Testis (tissue), 3 donors: Measurements from ENCODE around the gene VPS13C. TPM values are rescaled to one million over a fixed set of nuclear protein-coding genes. Genes with fewer than 3 reads are reported as not detected.

ENCODE experiments used
- DNase-seq: peaks from one replicate; pipeline ENCODE4 v3.0.0-alpha.2; 2019
- H3K27ac ChIP-seq, 2 donors: fragments of 200-600 bp; sonication (generic); one replicate each; pipeline ENCODE4 v1.5.1; 2019
- H3K27me3 ChIP-seq: fragments of 200-600 bp; sonication (generic); one replicate; pipeline ENCODE4 v1.5.1; 2019
- H3K36me3 ChIP-seq: fragments of 200-600 bp; sonication (generic); one replicate; pipeline ENCODE4 v1.5.1; 2017; ENCODE audit warnings: low read depth; ENCODE audit errors: missing control alignments
- H3K4me1 ChIP-seq: fragments of 200-600 bp; sonication (generic); one replicate; pipeline ENCODE4 v1.5.1; 2019
- H3K4me3 ChIP-seq, 2 donors: fragments of 200-600 bp; sonication (generic); one replicate each; pipeline ENCODE4 v1.5.1; 2017 to 2019
- H3K9me3 ChIP-seq: fragments of 200-600 bp; sonication (generic); one replicate; pipeline ENCODE4 v1.5.1; 2017
- POLR2A ChIP-seq: fragments of 450-650 bp; IDR thresholded peaks from one replicate; pipeline ENCODE4 v1.6.1; 2017; ENCODE audit warnings: antibody characterized with exemption, mild to moderate bottlenecking, moderate library complexity
- WGBS, 2 donors: methylation state at CpG; one replicate each; pipeline ENCODE4 v1.1.5; 2018; 5-methylcytosine and 5-hydroxymethylcytosine counted together
- intact Hi-C: fragments of 100-400 bp; cut with DNase I; formaldehyde crosslinking; loops from one replicate; pipeline ENCODE4 v1.15.1; 2023; ENCODE audit warnings: low total_unique reads
- polyA plus RNA-seq: library from polyadenylated mRNA; stranded (reverse); fragments of 350-450 nt; fragmentation: Illumina TruSeq; extraction: RNeasy Lipid Tissue Mini Kit (QIAGEN cat#74804); gene quantifications from one replicate; pipeline ENCODE4 v1.2.3, GENCODE V29; 2014; ENCODE audit warnings: low read depth, low replicate concordance; ENCODE audit not compliant: insufficient read depth
- total RNA-seq, 2 donors: library from RNA; depleted of rRNA; stranded (reverse); fragments of >200 nt; gene quantifications; one replicate each; pipeline ENCODE4 v1.2.3, GENCODE V29; 2016
- TF ChIP-seq, protein P1 (sequence below), 3 experiments: fragments of 450-650 bp in 2 of 3; fragments of 200-600 bp in 1 of 3; sonication (generic) in 1 of 3; IDR thresholded peaks; one replicate each; pipeline ENCODE4 v1.5.1; 2016 to 2019; ENCODE audit warnings: antibody characterized with exemption in 3 of 3, mild to moderate bottlenecking in 2 of 3, moderate library complexity in 1 of 3

Gene VPS13C
- total and polyA plus RNA-seq, 3 donors from 2014 or later: 21.3 to 89.1 (median 86.1) TPM

GRCh38 chr15:62083194-62084154 is 23.2 kb upstream of the VPS13C start:
- intact Hi-C loops: no loop called here
- WGBS, 2 donors: 78 to 80% methylated on average over 9 of the region's 9 CpGs
- TF ChIP-seq, protein P1, sequence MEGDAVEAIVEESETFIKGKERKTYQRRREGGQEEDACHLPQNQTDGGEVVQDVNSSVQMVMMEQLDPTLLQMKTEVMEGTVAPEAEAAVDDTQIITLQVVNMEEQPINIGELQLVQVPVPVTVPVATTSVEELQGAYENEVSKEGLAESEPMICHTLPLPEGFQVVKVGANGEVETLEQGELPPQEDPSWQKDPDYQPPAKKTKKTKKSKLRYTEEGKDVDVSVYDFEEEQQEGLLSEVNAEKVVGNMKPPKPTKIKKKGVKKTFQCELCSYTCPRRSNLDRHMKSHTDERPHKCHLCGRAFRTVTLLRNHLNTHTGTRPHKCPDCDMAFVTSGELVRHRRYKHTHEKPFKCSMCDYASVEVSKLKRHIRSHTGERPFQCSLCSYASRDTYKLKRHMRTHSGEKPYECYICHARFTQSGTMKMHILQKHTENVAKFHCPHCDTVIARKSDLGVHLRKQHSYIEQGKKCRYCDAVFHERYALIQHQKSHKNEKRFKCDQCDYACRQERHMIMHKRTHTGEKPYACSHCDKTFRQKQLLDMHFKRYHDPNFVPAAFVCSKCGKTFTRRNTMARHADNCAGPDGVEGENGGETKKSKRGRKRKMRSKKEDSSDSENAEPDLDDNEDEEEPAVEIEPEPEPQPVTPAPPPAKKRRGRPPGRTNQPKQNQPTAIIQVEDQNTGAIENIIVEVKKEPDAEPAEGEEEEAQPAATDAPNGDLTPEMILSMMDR (IDR thresholded peaks at IDR 0.05): no peak
- TF ChIP-seq POLR2A: no peak

GRCh38 chr15:62079594-62079993 is 19.3 kb upstream of the VPS13C start:
- TF ChIP-seq, protein P1 (IDR thresholded peaks at IDR 0.05): no peak
- no peak for TF ChIP-seq POLR2A
- Histone ChIP-seq H3K4me3 (no peak overlapping the region), H3K27ac (no peak overlapping the region), H3K9me3 (no peaks in the 10 kb centered on the region), H3K36me3 (no peaks in the 10 kb centered on the region), H3K27me3 (no peaks in the 10 kb centered on the region), H3K4me1 (no peaks in the 10 kb centered on the region)
- DNase-seq: no peak
- intact Hi-C loops: no loop called here
- WGBS, 2 donors: 78 to 90% methylated on average over 4 of the region's 4 CpGs

More at GRCh38 chr15:62083194-62084154, 23.2 kb upstream of the VPS13C start:
- Histone ChIP-seq H3K27ac (no peak overlapping the region), H3K27me3 (no peaks in the 10 kb centered on the region), H3K36me3 (no peaks in the 10 kb centered on the region), H3K4me1 (no peaks in the 10 kb centered on the region), H3K4me3 (no peak overlapping the region), H3K9me3 (no peaks in the 10 kb centered on the region)
- no peak for DNase-seq

DNA sequence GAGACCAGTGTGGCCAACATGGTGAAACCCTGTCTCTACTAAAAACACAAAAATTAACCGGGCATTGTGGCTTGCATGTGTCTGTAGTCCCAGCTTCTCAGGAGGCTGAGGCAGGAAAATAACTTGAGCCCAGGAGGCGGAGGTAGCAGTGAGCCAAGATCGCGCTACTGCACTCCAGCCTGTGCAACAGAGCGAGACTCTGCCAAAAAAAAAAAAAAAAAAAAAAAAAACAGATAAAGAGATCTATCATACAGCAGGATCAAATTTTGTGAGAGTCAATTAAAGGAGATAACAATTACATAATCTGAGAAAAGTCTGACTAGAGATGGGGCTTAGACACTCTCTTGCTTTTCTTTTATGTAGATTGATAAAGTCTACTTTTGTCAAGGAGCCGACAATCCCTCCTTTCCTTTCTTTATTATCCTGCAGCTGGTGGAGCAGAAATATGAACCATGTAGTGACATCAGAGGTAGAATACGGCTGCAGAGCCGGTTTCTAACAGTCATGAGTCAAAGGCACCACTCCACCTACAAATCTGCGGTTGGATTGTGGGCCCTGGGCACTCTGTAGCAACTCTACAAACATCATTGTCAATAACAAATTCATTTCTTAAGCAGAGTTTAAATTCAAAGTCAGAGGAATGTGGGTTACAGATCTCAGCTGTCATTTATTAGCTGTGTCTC is 15.5 kb upstream of the VPS13C start:
- no peaks in the 10 kb centered on the region for H3K36me3 ChIP-seq
- no peaks in the 10 kb centered on the region for H3K27me3 ChIP-seq
- TF ChIP-seq, protein P1 (IDR thresholded peaks at IDR 0.05): no peak
- no peak for TF ChIP-seq POLR2A
- 80 to 89% methylated on average over 9 of the region's 9 CpGs for WGBS, 2 donors
- no peak overlapping the region for H3K4me3 ChIP-seq
- DNase-seq: no peak
- intact Hi-C loops: no loop called here
- H3K9me3 ChIP-seq: no peaks in the 10 kb centered on the region
- no peaks in the 10 kb centered on the region for H3K4me1 ChIP-seq
- H3K27ac ChIP-seq: no peak overlapping the region

GRCh38 chr15:62071711-62072308 is 11.6 kb upstream of the VPS13C start:
- no peak for TF ChIP-seq POLR2A
- TF ChIP-seq, protein P1 (IDR thresholded peaks at IDR 0.05): peak in 2 of 3 experiments; percentile 50 to 73
- H3K27ac ChIP-seq: no peak overlapping the region
- no peak overlapping the region for H3K4me3 ChIP-seq
- intact Hi-C loops: no loop called here
- no peaks in the 10 kb centered on the region for H3K27me3 ChIP-seq
- no peak for DNase-seq
- no peaks in the 10 kb centered on the region for H3K36me3 ChIP-seq
- H3K4me1 ChIP-seq: peaks cover 4% of the 10 kb centered on the region
- no peaks in the 10 kb centered on the region for H3K9me3 ChIP-seq
